ENCODE results near the gene CCDC90B. TPM values are rescaled to one million over a fixed set of nuclear protein-coding genes. Genes with fewer than 3 reads are reported as not detected.

The CCDC90B gene
- total RNA-seq (45.8 and 49.6 TPM in 2 replicates), polyA plus RNA-seq (18.7 and 24.3 TPM in 2 replicates), polyA minus RNA-seq (27.8 and 32.1 TPM in 2 replicates), Bru-seq, nascent RNA (percentile 88 among the genes with signal in this experiment), BruChase-seq, experiment 1, labeled RNA remaining after a 6-hour chase (percentile 75 among the genes with signal in this experiment), BruChase-seq, experiment 2, labeled RNA remaining after a 2-hour chase (percentile 86 among the genes with signal in this experiment)
- 36.0 and 37.7 TPM in 2 replicates for polyA plus RNA-seq (2011; cell fraction: cytosol; rRNA removed)
- polyA plus RNA-seq (2011; cell fraction: nucleus; rRNA removed): 19.5 and 25.4 TPM in 2 replicates
- polyA plus RNA-seq (2012): 63.1 and 70.8 TPM in 2 replicates
- polyA minus RNA-seq (2011; cell fraction: cytosol; rRNA and poly(A)+ RNA removed): 19.7 TPM
- polyA minus RNA-seq (2011; cell fraction: nucleus; rRNA and poly(A)+ RNA removed): 41.7 and 44.7 TPM in 2 replicates
- long read RNA-seq, full-length matches to known transcripts: 171 of 205 reads
- long read RNA-seq, partial matches to known transcripts: 6 of 205 reads
- long read RNA-seq, other reads (novel, unspliced or antisense): 28 of 205 reads

GRCh38 chr11:83285771-83286528 is at the start of gene CCDC90B:
CCDC90B (minus strand) TSS chr11:83286367; CDS start chr11:83285972, 395 bp downstream.
- intact Hi-C loops (cut with micrococcal nuclease) (loop anchor here (1.0 to 10.0 kb wide), 5 partner anchors 28 to 381 kb away; partner anchors contain the start of genes DDIAS, PCF11 and PRCP), dilution Hi-C loops (cut with MboI; ENCODE audit: extremely low pct_ligation_motif_present, low sequenced_read_pairs) (no loop called here)
- POLR2A ChIA-PET: interaction anchor here (1.0 to 1.2 kb wide), 2 partner anchors 26 to 129 kb away, joined by 3 to 5 read pairs; partner anchors contain the start of gene PCF11
- Histone ChIP-seq H3K4me2 (ENCODE audit: insufficient read depth, low read length) (peak within 1 kb of the TSS; percentile 90), H3K36me3 (ENCODE audit: control insufficient read depth in 2 of 2, extremely low read depth in 1 of 2, insufficient read depth in 2 of 2, low read length in 2 of 2) (no peaks in the 10 kb centered on the region), H3K27me3 (ENCODE audit: control insufficient read depth in 2 of 2, insufficient read depth in 2 of 2, low read length in 2 of 2) (peaks cover 0 to under 1% of the 10 kb centered on the region in 2 experiments), H3K9me3 (replicated peaks; ENCODE audit: control insufficient read depth, insufficient read depth, low read length) (no peaks in the 10 kb centered on the region), H3K4me3 (replicated peaks in 1 of 3; ENCODE audit: insufficient read depth in 1 of 3, low read depth in 1 of 3, low read length in 3 of 3) (peak within 1 kb of the TSS; percentile 47 to 100 (median 85)), H2AFZ (ENCODE audit: low read depth, low read length) (peak within 1 kb of the TSS; percentile 76), H4K20me1 (replicated peaks; ENCODE audit: control insufficient read depth, extremely low read depth, insufficient read depth, low read length) (no peaks in the 10 kb centered on the region), H3K27ac (ENCODE audit: insufficient read depth, low read depth, low read length) (peak within 1 kb of the TSS; percentile 86), H3K9me1 (replicated peaks; ENCODE audit: control insufficient read depth, extremely low read depth, insufficient read depth, low read length) (no peaks in the 10 kb centered on the region), H3K4me1 (ENCODE audit: control insufficient read depth, extremely low read depth, insufficient read depth, low read length) (peaks cover 9% of the 10 kb centered on the region), H3K9ac (replicated peaks; ENCODE audit: extremely low read depth, insufficient read depth, low read length) (peak within 1 kb of the TSS; percentile 90), H3K79me2 (ENCODE audit: control insufficient read depth, insufficient read depth, low read length) (peaks cover 36% of the 10 kb centered on the region)
- FAIRE-seq: peak; percentile 91
- BruUV-seq (replicated peaks): TSS peak; percentile 82
- CTCF ChIA-PET: interaction anchor here (0.7 to 1.1 kb wide), 4 partner anchors 10 to 359 kb away, joined by 3 to 5 read pairs (median 3); no protein-coding TSS in a partner anchor
- TF ChIP-seq MYC (IDR thresholded peaks at IDR 0.05; ENCODE audit: low read depth, low read length) (no peak), EZH2 (IDR thresholded peaks at IDR 0.05; ENCODE audit: borderline replicate concordance, low read depth, low read length, severe bottlenecking) (no peak), GATA2 (IDR thresholded peaks at IDR 0.05; ENCODE audit: insufficient read depth, insufficient read length, low read depth, low read length) (no peak), POLR2AphosphoS5 (IDR thresholded peaks at IDR 0.05; ENCODE audit: insufficient read depth, low read depth, low read length) (peak; percentile 87), JUN (IDR thresholded peaks at IDR 0.05; ENCODE audit: borderline replicate concordance, insufficient read depth, insufficient read length, low read depth) (peak; percentile 12), MAX (IDR thresholded peaks at IDR 0.05; ENCODE audit: insufficient read depth, insufficient read length) (peak; percentile 3), FOS (IDR thresholded peaks at IDR 0.05; ENCODE audit: borderline replicate concordance, insufficient read depth, low read length) (no peak), POLR2A (IDR thresholded peaks at IDR 0.05; ENCODE audit: low read depth, low read length) (peak; percentile 92), CTCF (IDR thresholded peaks at IDR 0.05; ENCODE audit: extremely low read depth in 1 of 2, insufficient read depth in 1 of 2, low read depth in 1 of 2, low read length in 2 of 2) (peak; percentile 17 to 24)
- peak; percentile 98 for DNase-seq (ENCODE audit: low read depth, low spot score)
